Heart left ventricle (tissue), 13 donors: ENCODE results near the gene STIM2.

Experiments
- POLR2A ChIP-seq, 2 donors: fragments of 450-650 bp; IDR thresholded peaks; one replicate each; pipeline ENCODE4 v1.6.1; 2017; ENCODE audit warnings: antibody characterized with exemption in 2 of 2, mild to moderate bottlenecking in 2 of 2, moderate library complexity in 2 of 2
- TF ChIP-seq, protein P1 (sequence below), 12 donors: fragments of 200-600 bp; sonication (generic) in 4 of 12; IDR thresholded peaks; one replicate each; pipeline versions ENCODE4 v1.5.0 to v1.8.0; 2018 to 2022; ENCODE audit warnings: antibody characterized with exemption in 12 of 12, mild to moderate bottlenecking in 5 of 12
- donor health status: ischemic (EF 13 %, LVEDD 7.1; RV severe dilation, severe dysfunction).
- donor health status: DM: no; HTN: yes; CAD: no.
- donor health status: DM: no; HTN: no; CAD: no.
- donor health status: ischemic (EF 25% LVEDD 6.9; RV normal size, moderate dysfunction).
- donor health status: ischemic (EF 25% LVEDD 5.7; RV mildly dilated, moderate dysfunction).
- donor health status: ischemic (EF 35%, LVEDD 5.7; RV mildly dilated, moderate dysfunction).
- donor health status: nonischemic (EF 11% LVEDD 7.7; RV severe dilation, severe dysfunction).
- donor health status: DM: yes; HTN: yes; CAD: no.
- donor health status: PGD.
- donor health status: ischemic (EF 29% LVEDD 5.4; RV normal size, mild dysfunction).
- donor health status: nonischemic (EF 23%, LVEDD 6.1; RV moderate dilation, normal function).

- TF ChIP-seq POLR2A (IDR thresholded peaks at IDR 0.05) = no peak
- TF ChIP-seq, protein P1, sequence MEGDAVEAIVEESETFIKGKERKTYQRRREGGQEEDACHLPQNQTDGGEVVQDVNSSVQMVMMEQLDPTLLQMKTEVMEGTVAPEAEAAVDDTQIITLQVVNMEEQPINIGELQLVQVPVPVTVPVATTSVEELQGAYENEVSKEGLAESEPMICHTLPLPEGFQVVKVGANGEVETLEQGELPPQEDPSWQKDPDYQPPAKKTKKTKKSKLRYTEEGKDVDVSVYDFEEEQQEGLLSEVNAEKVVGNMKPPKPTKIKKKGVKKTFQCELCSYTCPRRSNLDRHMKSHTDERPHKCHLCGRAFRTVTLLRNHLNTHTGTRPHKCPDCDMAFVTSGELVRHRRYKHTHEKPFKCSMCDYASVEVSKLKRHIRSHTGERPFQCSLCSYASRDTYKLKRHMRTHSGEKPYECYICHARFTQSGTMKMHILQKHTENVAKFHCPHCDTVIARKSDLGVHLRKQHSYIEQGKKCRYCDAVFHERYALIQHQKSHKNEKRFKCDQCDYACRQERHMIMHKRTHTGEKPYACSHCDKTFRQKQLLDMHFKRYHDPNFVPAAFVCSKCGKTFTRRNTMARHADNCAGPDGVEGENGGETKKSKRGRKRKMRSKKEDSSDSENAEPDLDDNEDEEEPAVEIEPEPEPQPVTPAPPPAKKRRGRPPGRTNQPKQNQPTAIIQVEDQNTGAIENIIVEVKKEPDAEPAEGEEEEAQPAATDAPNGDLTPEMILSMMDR (IDR thresholded peaks at IDR 0.05) = no peak
Measured at GRCh38 chr4:27049239-27049829, 188.7 kb downstream of the STIM2 start.
